HepG2 (cell line): ENCODE results near the gene HSPA1L. TPM values are rescaled to one million over a fixed set of nuclear protein-coding genes. Genes with fewer than 3 reads are reported as not detected.

Experiments
- AGO1 ChIP-seq: fragments of 200-400 bp; formaldehyde crosslinking; IDR thresholded peaks from 2 replicates; pipeline ENCODE4 v1.6.1; 2017; ENCODE audit warnings: mild to moderate bottlenecking, low read depth, low read length, moderate library complexity; ENCODE audit not compliant: poor library complexity, severe bottlenecking
- DR1 ChIP-seq: sonication (generic); formaldehyde crosslinking; IDR thresholded peaks from 2 replicates; pipeline ENCODE4 v1.8.0; 2021; ENCODE audit warnings: mild to moderate bottlenecking, missing genetic modification reagents, inconsistent platforms
- HIVEP1 ChIP-seq: sonication (generic); formaldehyde crosslinking; IDR thresholded peaks from 2 replicates; pipeline ENCODE4 v1.4.0; 2020; ENCODE audit warnings: mild to moderate bottlenecking, missing genetic modification reagents
- KLF13 ChIP-seq: sonication (generic); formaldehyde crosslinking; IDR thresholded peaks from 2 replicates; pipeline ENCODE4 v1.4.0; 2020; ENCODE audit warnings: mild to moderate bottlenecking, missing genetic modification reagents
- NFATC3 ChIP-seq: sonication (generic); formaldehyde crosslinking; IDR thresholded peaks from 2 replicates; pipeline ENCODE4 v1.5.1; 2020; ENCODE audit warnings: mild to moderate bottlenecking, missing genetic modification reagents
- NFIB ChIP-seq: sonication (generic); formaldehyde crosslinking; IDR thresholded peaks from 2 replicates; pipeline ENCODE4 v1.9.0; 2021; ENCODE audit warnings: missing genetic modification reagents, mild to moderate bottlenecking, borderline replicate concordance
- NR2F1 ChIP-seq, 2 experiments: fragments of 450-650 bp in 1 of 2; formaldehyde crosslinking in 1 of 2; IDR thresholded peaks; 2 replicates each; pipeline versions ENCODE4 v1.5.0 to v1.6.1; 2016 to 2020; ENCODE audit warnings: mild to moderate bottlenecking in 1 of 2, missing compliant biosample characterization in 1 of 2, missing genetic modification reagents in 1 of 2, moderate library complexity in 1 of 2
- PAWR ChIP-seq: sonication (generic); formaldehyde crosslinking; IDR thresholded peaks from 2 replicates; pipeline ENCODE4 v1.4.0; 2020; ENCODE audit warnings: missing genetic modification reagents, mild to moderate bottlenecking, borderline replicate concordance
- PCBP2 ChIP-seq: fragments of 200-400 bp; formaldehyde crosslinking; optimal IDR thresholded peaks from 2 replicates; pipeline ENCODE3; 2018; ENCODE audit warnings: low read length, low read depth; ENCODE audit not compliant: poor library complexity, severe bottlenecking
- POLR2AphosphoS5 ChIP-seq: IDR thresholded peaks from 2 replicates; pipeline ENCODE4 v1.6.1; 2012; ENCODE audit warnings: low read depth, low read length
- TGIF2 ChIP-seq: IDR thresholded peaks from 2 replicates; pipeline ENCODE4 v1.6.1; 2016; ENCODE audit warnings: control low read depth, missing compliant biosample characterization
- U2AF1 ChIP-seq: fragments of 200-400 bp; formaldehyde crosslinking; optimal IDR thresholded peaks from 2 replicates; pipeline ENCODE3; 2017; ENCODE audit warnings: mild to moderate bottlenecking, low read depth, low read length
- ZNF10 ChIP-seq: sonication (generic); formaldehyde crosslinking; IDR thresholded peaks from 2 replicates; pipeline ENCODE4 v1.4.0; 2020; ENCODE audit warnings: mild to moderate bottlenecking, low read depth, missing genetic modification reagents, borderline replicate concordance
- ZNF431 ChIP-seq: sonication (generic); formaldehyde crosslinking; IDR thresholded peaks from 2 replicates; pipeline ENCODE4 v1.9.0; 2022; ENCODE audit warnings: missing genetic modification reagents, low read depth, mild to moderate bottlenecking, borderline replicate concordance
- ZNF552 ChIP-seq: sonication (generic); formaldehyde crosslinking; IDR thresholded peaks from 2 replicates; pipeline ENCODE4 v1.9.0; 2022; ENCODE audit warnings: missing genetic modification reagents, mild to moderate bottlenecking, borderline replicate concordance
- ZNF7 ChIP-seq: IDR thresholded peaks from 2 replicates; pipeline ENCODE4 v1.6.1; 2016; ENCODE audit warnings: missing biosample characterization, missing genetic modification reagents
- ZSCAN20 ChIP-seq: sonication (generic); formaldehyde crosslinking; IDR thresholded peaks from 2 replicates; pipeline ENCODE4 v1.4.0; 2020; ENCODE audit warnings: missing genetic modification reagents, mild to moderate bottlenecking, borderline replicate concordance
- polyA plus RNA-seq, 8 experiments: library from polyadenylated mRNA; depleted of rRNA in 3 of 8; stranded (reverse) in 7 of 8; unstranded in 1 of 8; fragments of >200 nt; fragmentation: Illumina TruSeq in 4 of 8; extraction: Trizol in 4 of 8; gene quantifications; 2 replicates each; pipeline versions ENCODE4 v1.2.1 to v1.2.3, GENCODE V29; 2011 to 2016; ENCODE audit warnings: low read depth in 4 of 8, missing spikeins in 1 of 8, mixed read lengths in 1 of 8; ENCODE audit not compliant: insufficient read depth in 1 of 8
- total RNA-seq, 5 experiments: library from RNA; depleted of rRNA; stranded (reverse); fragments of >200 nt; fragmentation: Illumina TruSeq; extraction: Trizol; gene quantifications; 2 replicates each; pipeline ENCODE4 v1.2.3, GENCODE V29; 2016; ENCODE audit warnings: low read depth in 1 of 5
- TF ChIP-seq, protein P1 (sequence below): sonication (generic); formaldehyde crosslinking; IDR thresholded peaks from 2 replicates; pipeline ENCODE4 v1.8.1; 2022; ENCODE audit warnings: mild to moderate bottlenecking, missing genetic modification reagents
- TF ChIP-seq, protein P2 (sequence below): sonication (generic); formaldehyde crosslinking; IDR thresholded peaks from 2 replicates; pipeline ENCODE4 v1.5.1; 2020; ENCODE audit warnings: missing genetic modification reagents, mild to moderate bottlenecking, borderline replicate concordance
- TF ChIP-seq, protein P3 (sequence below): sonication (generic); formaldehyde crosslinking; IDR thresholded peaks from 2 replicates; pipeline ENCODE4 v1.4.0; 2020; ENCODE audit warnings: mild to moderate bottlenecking, low read depth, missing genetic modification reagents
- TF ChIP-seq, protein P4 (sequence below): IDR thresholded peaks from 2 replicates; pipeline ENCODE4 v1.6.1; 2012; ENCODE audit warnings: low read depth, low read length, improper control_type of control experiment

The HSPA1L gene
- total and polyA plus RNA-seq, 2 of the 13 experiments (the other 11 are each of a cell fraction or from before 2014, with no cell fraction given): 0.55 to 1.0 TPM

DNA sequence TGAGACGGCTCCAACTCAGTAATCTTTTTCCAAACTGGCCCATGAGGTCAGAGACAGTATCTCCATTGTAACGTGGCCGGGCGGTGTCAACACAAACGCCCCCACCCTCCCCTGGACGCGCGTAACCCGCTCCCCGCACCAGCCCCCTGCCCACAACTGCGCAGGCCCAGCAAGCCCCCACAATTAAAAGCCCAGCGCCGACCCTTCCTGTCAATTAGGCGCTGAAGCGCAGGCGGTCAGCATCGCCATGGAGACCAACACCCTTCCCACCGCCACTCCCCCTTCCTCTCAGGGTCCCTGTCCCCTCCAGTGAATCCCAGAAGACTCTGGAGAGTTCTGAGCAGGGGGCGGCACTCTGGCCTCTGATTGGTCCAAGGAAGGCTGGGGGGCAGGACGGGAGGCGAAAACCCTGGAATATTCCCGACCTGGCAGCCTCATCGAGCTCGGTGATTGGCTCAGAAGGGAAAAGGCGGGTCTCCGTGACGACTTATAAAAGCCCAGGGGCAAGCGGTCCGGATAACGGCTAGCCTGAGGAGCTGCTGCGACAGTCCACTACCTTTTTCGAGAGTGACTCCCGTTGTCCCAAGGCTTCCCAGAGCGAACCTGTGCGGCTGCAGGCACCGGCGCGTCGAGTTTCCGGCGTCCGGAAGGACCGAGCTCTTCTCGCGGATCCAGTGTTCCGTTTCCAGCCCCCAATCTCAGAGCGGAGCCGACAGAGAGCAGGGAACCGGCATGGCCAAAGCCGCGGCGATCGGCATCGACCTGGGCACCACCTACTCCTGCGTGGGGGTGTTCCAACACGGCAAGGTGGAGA is at the start of gene HSPA1L, which contains the start of gene HSPA1A (continued):
- TF ChIP-seq ZNF552 (CRISPR knock-in tag) (0 out of 2 replicates have a peak, but pooled peaks have one; percentile 28), NFIB (CRISPR knock-in tag) (no peak), PCBP2 (no peak), HIVEP1 (no peak), ZSCAN20 (CRISPR knock-in tag) (no peak), KLF13 (CRISPR knock-in tag) (no peak), NR2F1 (CRISPR knock-in tag; IDR thresholded peaks at IDR 0.05) (no peak), ZNF431 (CRISPR knock-in tag) (no peak), POLR2AphosphoS5 (peak; percentile 99), TGIF2 (CRISPR knock-in tag) (peak; percentile 79), DR1 (CRISPR knock-in tag) (peak; percentile 92), PAWR (CRISPR knock-in tag) (no peak), NFATC3 (CRISPR knock-in tag) (0 out of 2 replicates have a peak, but pooled peaks have one; percentile 77), AGO1 (no peak), U2AF1 (no peak), ZNF10 (CRISPR knock-in tag) (no peak), ZNF7 (CRISPR knock-in tag) (no peak)
- TF ChIP-seq, protein P1, sequence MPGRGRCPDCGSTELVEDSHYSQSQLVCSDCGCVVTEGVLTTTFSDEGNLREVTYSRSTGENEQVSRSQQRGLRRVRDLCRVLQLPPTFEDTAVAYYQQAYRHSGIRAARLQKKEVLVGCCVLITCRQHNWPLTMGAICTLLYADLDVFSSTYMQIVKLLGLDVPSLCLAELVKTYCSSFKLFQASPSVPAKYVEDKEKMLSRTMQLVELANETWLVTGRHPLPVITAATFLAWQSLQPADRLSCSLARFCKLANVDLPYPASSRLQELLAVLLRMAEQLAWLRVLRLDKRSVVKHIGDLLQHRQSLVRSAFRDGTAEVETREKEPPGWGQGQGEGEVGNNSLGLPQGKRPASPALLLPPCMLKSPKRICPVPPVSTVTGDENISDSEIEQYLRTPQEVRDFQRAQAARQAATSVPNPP (CRISPR knock-in tag): no peak
- TF ChIP-seq, protein P2, sequence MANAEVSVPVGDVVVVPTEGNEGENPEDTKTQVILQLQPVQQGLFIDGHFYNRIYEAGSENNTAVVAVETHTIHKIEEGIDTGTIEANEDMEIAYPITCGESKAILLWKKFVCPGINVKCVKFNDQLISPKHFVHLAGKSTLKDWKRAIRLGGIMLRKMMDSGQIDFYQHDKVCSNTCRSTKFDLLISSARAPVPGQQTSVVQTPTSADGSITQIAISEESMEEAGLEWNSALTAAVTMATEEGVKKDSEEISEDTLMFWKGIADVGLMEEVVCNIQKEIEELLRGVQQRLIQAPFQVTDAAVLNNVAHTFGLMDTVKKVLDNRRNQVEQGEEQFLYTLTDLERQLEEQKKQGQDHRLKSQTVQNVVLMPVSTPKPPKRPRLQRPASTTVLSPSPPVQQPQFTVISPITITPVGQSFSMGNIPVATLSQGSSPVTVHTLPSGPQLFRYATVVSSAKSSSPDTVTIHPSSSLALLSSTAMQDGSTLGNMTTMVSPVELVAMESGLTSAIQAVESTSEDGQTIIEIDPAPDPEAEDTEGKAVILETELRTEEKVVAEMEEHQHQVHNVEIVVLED (CRISPR knock-in tag): peak; percentile 57; the same call in 1 of the 2 replicates
- TF ChIP-seq, protein P3, sequence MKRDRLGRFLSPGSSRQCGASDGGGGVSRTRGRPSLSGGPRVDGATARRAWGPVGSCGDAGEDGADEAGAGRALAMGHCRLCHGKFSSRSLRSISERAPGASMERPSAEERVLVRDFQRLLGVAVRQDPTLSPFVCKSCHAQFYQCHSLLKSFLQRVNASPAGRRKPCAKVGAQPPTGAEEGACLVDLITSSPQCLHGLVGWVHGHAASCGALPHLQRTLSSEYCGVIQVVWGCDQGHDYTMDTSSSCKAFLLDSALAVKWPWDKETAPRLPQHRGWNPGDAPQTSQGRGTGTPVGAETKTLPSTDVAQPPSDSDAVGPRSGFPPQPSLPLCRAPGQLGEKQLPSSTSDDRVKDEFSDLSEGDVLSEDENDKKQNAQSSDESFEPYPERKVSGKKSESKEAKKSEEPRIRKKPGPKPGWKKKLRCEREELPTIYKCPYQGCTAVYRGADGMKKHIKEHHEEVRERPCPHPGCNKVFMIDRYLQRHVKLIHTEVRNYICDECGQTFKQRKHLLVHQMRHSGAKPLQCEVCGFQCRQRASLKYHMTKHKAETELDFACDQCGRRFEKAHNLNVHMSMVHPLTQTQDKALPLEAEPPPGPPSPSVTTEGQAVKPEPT (CRISPR knock-in tag): no peak
- TF ChIP-seq, protein P4, sequence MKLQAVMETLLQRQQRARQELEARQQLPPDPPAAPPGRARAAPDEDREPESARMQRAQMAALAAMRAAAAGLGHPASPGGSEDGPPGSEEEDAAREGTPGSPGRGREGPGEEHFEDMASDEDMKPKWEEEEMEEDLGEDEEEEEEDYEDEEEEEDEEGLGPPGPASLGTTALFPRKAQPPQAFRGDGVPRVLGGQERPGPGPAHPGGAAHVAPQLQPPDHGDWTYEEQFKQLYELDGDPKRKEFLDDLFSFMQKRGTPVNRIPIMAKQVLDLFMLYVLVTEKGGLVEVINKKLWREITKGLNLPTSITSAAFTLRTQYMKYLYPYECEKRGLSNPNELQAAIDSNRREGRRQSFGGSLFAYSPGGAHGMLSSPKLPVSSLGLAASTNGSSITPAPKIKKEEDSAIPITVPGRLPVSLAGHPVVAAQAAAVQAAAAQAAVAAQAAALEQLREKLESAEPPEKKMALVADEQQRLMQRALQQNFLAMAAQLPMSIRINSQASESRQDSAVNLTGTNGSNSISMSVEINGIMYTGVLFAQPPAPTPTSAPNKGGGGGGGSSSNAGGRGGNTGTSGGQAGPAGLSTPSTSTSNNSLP: no peak; the same call in 1 of the 2 replicates
